ENCODE data around the gene HOXC13. TPM values are rescaled to one million over a fixed set of nuclear protein-coding genes. Genes with fewer than 3 reads are reported as not detected.

The HOXC13 gene
- total RNA-seq, 1 experiment from 2014 or later: 0.09 TPM

- TF ChIP-seq ZNF281 (CRISPR knock-in tag; IDR thresholded peaks at IDR 0.05) (no peak), SOX15 (CRISPR knock-in tag; IDR thresholded peaks at IDR 0.05) (no peak), NR2C2 (CRISPR knock-in tag; IDR thresholded peaks at IDR 0.05) (no peak), HMGA2 (CRISPR knock-in tag; IDR thresholded peaks at IDR 0.05) (no peak), ZNF121 (CRISPR knock-in tag; IDR thresholded peaks at IDR 0.05) (no peak), ZNF512 (CRISPR knock-in tag; IDR thresholded peaks at IDR 0.05; ENCODE audit: borderline replicate concordance) (no peak), ZBTB21 (CRISPR knock-in tag; IDR thresholded peaks at IDR 0.05; ENCODE audit: borderline replicate concordance) (no peak), ESRRA (CRISPR knock-in tag; IDR thresholded peaks at IDR 0.05; ENCODE audit: borderline replicate concordance) (no peak), ETV6 (CRISPR knock-in tag; IDR thresholded peaks at IDR 0.05) (no peak), FOXK1 (CRISPR knock-in tag; IDR thresholded peaks at IDR 0.05) (no peak), NR1H2 (CRISPR knock-in tag; IDR thresholded peaks at IDR 0.05) (no peak)
- POLR2A ChIA-PET: no interaction called here
- H3K4me1 Mint-ChIP-seq: peaks cover 19% of the 10 kb centered on the region
- H3K27me3 Mint-ChIP-seq (ENCODE audit: low read depth): peaks cover 100% of the 10 kb centered on the region
- CTCF ChIA-PET: interaction anchor here (0.6 to 1.2 kb wide), 5 partner anchors 15 to 426 kb away, joined by 3 to 4 read pairs (median 3); partner anchors contain the start of gene HOXC8
- H3K36me3 Mint-ChIP-seq: no peaks in the 10 kb centered on the region
- H3K27ac Mint-ChIP-seq: no peak overlapping the region
- H3K9me3 Mint-ChIP-seq: no peaks in the 10 kb centered on the region
- ATAC-seq (peak; percentile 42), DNase-seq (ENCODE audit: low spot score) (peak; percentile 65)
- peak overlapping the region; percentile 64 for H3K4me3 Mint-ChIP-seq
Observed at GRCh38 chr12:53973236-53974042, 34.8 kb downstream of the HOXC13 start.

GRCh38 chr12:53974084-53975063 is 35.7 kb downstream of the HOXC13 start, which contains the start of gene HOTAIR:
Gene HOTAIR, minus strand, starts transcription at chr12:53974954.
- ATAC-seq (no peak; the same call in 1 of the 2 replicates), DNase-seq (ENCODE audit: low spot score) (no peak)
- peaks cover 100% of the 10 kb centered on the region for H3K27me3 Mint-ChIP-seq (ENCODE audit: low read depth)

More at GRCh38 chr12:53974084-53975063, 35.7 kb downstream of the HOXC13 start, which contains the start of gene HOTAIR:
- peaks cover 23% of the 10 kb centered on the region for H3K4me1 Mint-ChIP-seq
- CTCF ChIA-PET: interaction anchor here (0.6 kb wide), 1 partner anchor 245 kb away, joined by 4 read pairs; no protein-coding TSS in a partner anchor
- H3K9me3 Mint-ChIP-seq: no peaks in the 10 kb centered on the region
- TF ChIP-seq STAT6 (CRISPR knock-in tag; conservative IDR thresholded peaks at IDR 0.05; ENCODE audit: low read depth): no peak
- no peak for TF ChIP-seq NFATC4 (CRISPR knock-in tag; IDR thresholded peaks at IDR 0.05)
- no peak for TF ChIP-seq ATF1 (CRISPR knock-in tag; IDR thresholded peaks at IDR 0.05)
- TF ChIP-seq ZSCAN18 (CRISPR knock-in tag; IDR thresholded peaks at IDR 0.05): no peak
- TF ChIP-seq ZNF416 (CRISPR knock-in tag; IDR thresholded peaks at IDR 0.05): no peak
- no peak for TF ChIP-seq MLX (CRISPR knock-in tag; IDR thresholded peaks at IDR 0.05)
- H3K27ac Mint-ChIP-seq: no peak within 1 kb of the TSS
- peak within 1 kb of the TSS; percentile 58 for H3K4me3 Mint-ChIP-seq
- POLR2A ChIA-PET: no interaction called here
- no peaks in the 10 kb centered on the region for H3K36me3 Mint-ChIP-seq
